Smooth muscle cell (in vitro differentiated cells): Measurements from ENCODE around the gene HYOU1. TPM values are rescaled to one million over a fixed set of nuclear protein-coding genes. Genes with fewer than 3 reads are reported as not detected.
"Not testable (repeated sequence)": the region's sequence is repeated elsewhere in the genome, so short reads cannot be mapped to it uniquely, and the experiment has no call there.

Source experiments
- DNase-seq: peaks from one replicate; lab custom pipeline; 2025; ENCODE audit not compliant: unreplicated experiment; lab: John Stamatoyannopoulos, UW
- H2AFZ ChIP-seq: fragments of 200-600 bp; sonication (generic); 2 replicates; pipeline ENCODE4 v1.6.0; 2016; ENCODE audit warnings: antibody characterized with exemption, low read depth, mild to moderate bottlenecking
- H3F3A ChIP-seq: fragments of 200-600 bp; sonication (generic); 2 replicates; pipeline ENCODE4 v1.6.0; 2017; ENCODE audit warnings: antibody characterized with exemption, low read depth
- H3K27ac ChIP-seq: fragments of 200-600 bp; sonication (generic); 2 replicates; pipeline ENCODE4 v1.5.1; 2016; ENCODE audit warnings: low read depth, mild to moderate bottlenecking
- H3K27me3 ChIP-seq: fragments of 200-600 bp; sonication (generic); 2 replicates; pipeline ENCODE4 v1.6.1; 2016; ENCODE audit warnings: low read depth, mild to moderate bottlenecking
- H3K36me3 ChIP-seq: fragments of 200-600 bp; sonication (generic); 2 replicates; pipeline ENCODE4 v1.5.1; 2016; ENCODE audit warnings: low read depth
- H3K4me1 ChIP-seq: fragments of 200-600 bp; sonication (generic); 2 replicates; pipeline ENCODE4 v1.5.1; 2016; ENCODE audit warnings: low read depth
- H3K4me2 ChIP-seq: fragments of 200-600 bp; sonication (generic); 2 replicates; pipeline ENCODE4 v1.6.0; 2016; ENCODE audit warnings: mild to moderate bottlenecking
- H3K4me3 ChIP-seq: fragments of 200-600 bp; sonication (generic); 2 replicates; pipeline ENCODE4 v1.5.1; 2016; ENCODE audit warnings: mild to moderate bottlenecking
- H3K79me2 ChIP-seq: fragments of 200-600 bp; sonication (generic); 2 replicates; pipeline ENCODE4 v1.6.0; 2016; ENCODE audit warnings: low read depth, mild to moderate bottlenecking
- H3K9ac ChIP-seq: fragments of 200-600 bp; sonication (generic); 2 replicates; pipeline ENCODE4 v1.6.0; 2016; ENCODE audit warnings: low read depth
- H3K9me3 ChIP-seq: fragments of 200-600 bp; sonication (generic); replicated peaks from 2 replicates; pipeline ENCODE4 v1.5.1; 2016; ENCODE audit warnings: low read depth
- H4K20me1 ChIP-seq: fragments of 200-600 bp; sonication (generic); 2 replicates; pipeline ENCODE4 v1.6.0; 2016; ENCODE audit warnings: low read depth
- WGBS: methylation state at CpG from one replicate; pipeline ENCODE4 v1.1.7; 2016; ENCODE audit warnings: low lambda C conversion rate; 5-methylcytosine and 5-hydroxymethylcytosine counted together
- polyA plus RNA-seq: library from polyadenylated mRNA; unstranded; fragments of >200 nt; fragmentation: Nextera tagmentation; extraction: Ambion mirVana; gene quantifications from 2 replicates; pipeline ENCODE4 v1.2.1, GENCODE V29; 2016
- total RNA-seq: library from RNA; depleted of rRNA; stranded (reverse); fragments of >200 nt; gene quantifications from 2 replicates; pipeline ENCODE4 v1.2.3, GENCODE V29; 2014
- TF ChIP-seq, protein P1 (sequence below): fragments of 200-600 bp; sonication (generic); IDR thresholded peaks from 2 replicates; pipeline ENCODE4 v1.5.1; 2017; ENCODE audit warnings: borderline replicate concordance, mild to moderate bottlenecking, antibody characterized with exemption; ENCODE audit not compliant: insufficient read depth, poor library complexity, severe bottlenecking

The HYOU1 gene
- total and polyA plus RNA-seq, 2 experiments from 2014 or later, result 90.4 to 98.1 TPM

- peak within 1 kb of the TSS; percentile 88 for H3K9ac ChIP-seq
- H3K79me2 ChIP-seq, result peaks cover 18% of the 10 kb centered on the region
- DNase-seq, result peak; percentile 87
- H3K9me3 ChIP-seq, result no peaks in the 10 kb centered on the region
- peak within 1 kb of the TSS; percentile 72 for H3K4me3 ChIP-seq
- peak within 1 kb of the TSS; percentile 100 for H2AFZ ChIP-seq
- H3F3A ChIP-seq, result no peaks in the 10 kb centered on the region
- peak within 1 kb of the TSS; percentile 85 for H3K4me2 ChIP-seq
- no peaks in the 10 kb centered on the region for H3K4me1 ChIP-seq
- no peaks in the 10 kb centered on the region for H3K27me3 ChIP-seq
- no peaks in the 10 kb centered on the region for H4K20me1 ChIP-seq
- H3K27ac ChIP-seq, result peak within 1 kb of the TSS; percentile 68
- 1% methylated on average over 49 of the region's 49 CpGs for WGBS
- TF ChIP-seq, protein P1, sequence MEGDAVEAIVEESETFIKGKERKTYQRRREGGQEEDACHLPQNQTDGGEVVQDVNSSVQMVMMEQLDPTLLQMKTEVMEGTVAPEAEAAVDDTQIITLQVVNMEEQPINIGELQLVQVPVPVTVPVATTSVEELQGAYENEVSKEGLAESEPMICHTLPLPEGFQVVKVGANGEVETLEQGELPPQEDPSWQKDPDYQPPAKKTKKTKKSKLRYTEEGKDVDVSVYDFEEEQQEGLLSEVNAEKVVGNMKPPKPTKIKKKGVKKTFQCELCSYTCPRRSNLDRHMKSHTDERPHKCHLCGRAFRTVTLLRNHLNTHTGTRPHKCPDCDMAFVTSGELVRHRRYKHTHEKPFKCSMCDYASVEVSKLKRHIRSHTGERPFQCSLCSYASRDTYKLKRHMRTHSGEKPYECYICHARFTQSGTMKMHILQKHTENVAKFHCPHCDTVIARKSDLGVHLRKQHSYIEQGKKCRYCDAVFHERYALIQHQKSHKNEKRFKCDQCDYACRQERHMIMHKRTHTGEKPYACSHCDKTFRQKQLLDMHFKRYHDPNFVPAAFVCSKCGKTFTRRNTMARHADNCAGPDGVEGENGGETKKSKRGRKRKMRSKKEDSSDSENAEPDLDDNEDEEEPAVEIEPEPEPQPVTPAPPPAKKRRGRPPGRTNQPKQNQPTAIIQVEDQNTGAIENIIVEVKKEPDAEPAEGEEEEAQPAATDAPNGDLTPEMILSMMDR, result no peak
- no peaks in the 10 kb centered on the region for H3K36me3 ChIP-seq
These were observed 10.6 kb upstream of the HYOU1 start, which contains the start of gene VPS11 for GRCh38 chr11:119067371-119068222. VPS11 (plus strand) TSS chr11:119067818; CDS start chr11:119067824, 6 bp downstream.

DNA sequence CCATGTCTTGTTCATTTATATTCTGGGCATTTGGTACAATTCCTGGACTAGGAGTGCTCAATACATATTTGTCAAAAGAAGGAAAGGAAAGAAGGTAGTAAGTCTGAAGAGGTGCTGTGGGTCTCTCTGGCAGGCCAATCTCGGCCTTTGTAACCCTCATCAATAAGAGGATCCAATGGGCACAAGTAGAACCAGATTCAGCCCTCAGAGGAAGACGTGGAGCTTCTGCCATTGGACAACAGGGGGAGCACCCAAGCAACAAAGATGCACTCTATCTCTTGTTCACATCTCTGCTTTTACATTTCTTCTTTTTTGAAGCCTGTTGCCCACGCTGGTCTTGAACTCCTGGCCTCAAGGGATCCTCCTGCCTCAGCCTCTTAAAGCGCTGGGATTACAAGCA is 8.4 kb upstream of the HYOU1 start:
- Histone ChIP-seq H3K79me2 (peaks cover 21% of the 10 kb centered on the region), H3K4me2 (no peak overlapping the region), H3K4me1 (no peaks in the 10 kb centered on the region), H3K9me3 (no peaks in the 10 kb centered on the region), H2AFZ (no peak overlapping the region), H3K9ac (no peak overlapping the region), H3K27me3 (no peaks in the 10 kb centered on the region), H3F3A (no peaks in the 10 kb centered on the region), H3K4me3 (no peak overlapping the region), H3K36me3 (no peaks in the 10 kb centered on the region), H4K20me1 (no peaks in the 10 kb centered on the region), H3K27ac (no peak overlapping the region)
- DNase-seq, result no peak
- 52% methylated on average over 4 of the region's 4 CpGs for WGBS
- TF ChIP-seq, protein P1, result peak; percentile 38

- Histone ChIP-seq H3K4me1 (peaks cover 6% of the 10 kb centered on the region), H3F3A (no peaks in the 10 kb centered on the region), H2AFZ (no peak overlapping the region), H3K4me2 (no peak overlapping the region), H3K36me3 (no peaks in the 10 kb centered on the region), H3K9me3 (no peaks in the 10 kb centered on the region), H3K9ac (no peak overlapping the region), H3K79me2 (peaks cover 13% of the 10 kb centered on the region), H3K4me3 (no peak overlapping the region), H3K27me3 (no peaks in the 10 kb centered on the region), H3K27ac (no peak overlapping the region), H4K20me1 (no peaks in the 10 kb centered on the region)
- TF ChIP-seq, protein P1, result no peak
- 82% methylated on average over 5 of the region's 5 CpGs for WGBS
- no peak for DNase-seq
These were observed 5.8 kb upstream of the HYOU1 start for GRCh38 chr11:119062779-119063178.

GRCh38 chr11:119061256-119061655 is 4.3 kb upstream of the HYOU1 start:
- WGBS, result 93% methylated on average over 3 of the region's 3 CpGs
- no peak overlapping the region for H3K4me2 ChIP-seq
- peaks cover 8% of the 10 kb centered on the region for H3K4me1 ChIP-seq
- H3K79me2 ChIP-seq, result peaks cover 12% of the 10 kb centered on the region
- H3K9ac ChIP-seq, result no peak overlapping the region
- no peaks in the 10 kb centered on the region for H3K27me3 ChIP-seq
- no peaks in the 10 kb centered on the region for H3K36me3 ChIP-seq
- H3K27ac ChIP-seq, result no peak overlapping the region
- H2AFZ ChIP-seq, result no peak overlapping the region
- no peaks in the 10 kb centered on the region for H3K9me3 ChIP-seq
- H3F3A ChIP-seq, result no peaks in the 10 kb centered on the region
- DNase-seq, result no peak
- H4K20me1 ChIP-seq, result no peaks in the 10 kb centered on the region
- no peak overlapping the region for H3K4me3 ChIP-seq
- TF ChIP-seq, protein P1, result no peak

- not testable (repeated sequence) for H3K9ac ChIP-seq, H3K36me3 ChIP-seq, H3K27me3 ChIP-seq, DNase-seq, H2AFZ ChIP-seq, H3K27ac ChIP-seq, H3K4me3 ChIP-seq, H3K4me2 ChIP-seq, H3F3A ChIP-seq, H3K9me3 ChIP-seq
- Histone ChIP-seq H4K20me1 (peaks cover 14% of the 10 kb centered on the region), H3K79me2 (peaks cover 28% of the 10 kb centered on the region), H3K4me1 (peaks cover 15% of the 10 kb centered on the region)
- 92% methylated on average over 2 of the region's 35 CpGs for WGBS
These were observed 2.1 kb upstream of the HYOU1 start for GRCh38 chr11:119059128-119059527.
